WTC11 (cell line): ENCODE measurements around the gene MACROH2A2. TPM values are rescaled to one million over a fixed set of nuclear protein-coding genes. Genes with fewer than 3 reads are reported as not detected.

Source experiments
- CREM ChIP-seq: sonication (generic); formaldehyde crosslinking; IDR thresholded peaks from 2 replicates; pipeline ENCODE4 v1.8.1; 2022; ENCODE audit warnings: mild to moderate bottlenecking, missing genetic modification reagents, moderate library complexity
- E2F4 ChIP-seq: sonication (generic); formaldehyde crosslinking; IDR thresholded peaks from 2 replicates; pipeline ENCODE4 v1.8.1; 2022; ENCODE audit warnings: low read depth, mild to moderate bottlenecking, moderate library complexity, missing genetic modification reagents, borderline replicate concordance
- E2F5 ChIP-seq: sonication (generic); formaldehyde crosslinking; IDR thresholded peaks from 2 replicates; pipeline ENCODE4 v1.8.1; 2022; ENCODE audit warnings: mild to moderate bottlenecking, moderate library complexity, missing genetic modification reagents
- GTF2I ChIP-seq: fragments of 250-450 bp; sonication (Bioruptor Pico); conservative IDR thresholded peaks from 2 replicates; pipeline ENCODE4 v1.4.0; 2021; ENCODE audit warnings: mild to moderate bottlenecking
- HMGXB4 ChIP-seq: sonication (generic); formaldehyde crosslinking; IDR thresholded peaks from 2 replicates; pipeline ENCODE4 v1.8.1; 2023; ENCODE audit warnings: mild to moderate bottlenecking, moderate library complexity, missing genetic modification reagents
- MXD4 ChIP-seq: fragments of 250-450 bp; sonication (Bioruptor Pico); IDR thresholded peaks from 2 replicates; pipeline ENCODE4 v1.8.0; 2021; ENCODE audit warnings: mild to moderate bottlenecking, moderate library complexity, borderline replicate concordance
- NFE2L1 ChIP-seq: sonication (generic); formaldehyde crosslinking; IDR thresholded peaks from 2 replicates; pipeline ENCODE4 v1.8.1; 2023; ENCODE audit warnings: missing genetic modification reagents
- NR2C2 ChIP-seq: sonication (generic); formaldehyde crosslinking; IDR thresholded peaks from 2 replicates; pipeline ENCODE4 v1.8.0; 2022; ENCODE audit warnings: mild to moderate bottlenecking, missing genetic modification reagents
- PRDM15 ChIP-seq: sonication (generic); formaldehyde crosslinking; IDR thresholded peaks from 2 replicates; pipeline ENCODE4 v1.8.0; 2022; ENCODE audit warnings: missing genetic modification reagents
- PRRX2 ChIP-seq: fragments of 250-450 bp; sonication (Bioruptor Pico); IDR thresholded peaks from 2 replicates; pipeline ENCODE4 v1.8.0; 2021; ENCODE audit warnings: mild to moderate bottlenecking
- SMAD4 ChIP-seq: sonication (generic); formaldehyde crosslinking; IDR thresholded peaks from 2 replicates; pipeline ENCODE4 v1.8.0; 2022; ENCODE audit warnings: mild to moderate bottlenecking, missing genetic modification reagents
- STAT6 ChIP-seq: sonication (generic); formaldehyde crosslinking; conservative IDR thresholded peaks from 2 replicates; pipeline ENCODE4 v1.8.1; 2023; ENCODE audit warnings: mild to moderate bottlenecking, low read depth, missing genetic modification reagents, moderate library complexity
- TCF7 ChIP-seq: sonication (generic); formaldehyde crosslinking; IDR thresholded peaks from 2 replicates; pipeline ENCODE4 v1.8.0; 2022; ENCODE audit warnings: mild to moderate bottlenecking, low read depth, missing genetic modification reagents, moderate library complexity
- ZNF138 ChIP-seq: sonication (generic); formaldehyde crosslinking; conservative IDR thresholded peaks from 2 replicates; pipeline ENCODE4 v1.8.1; 2022; ENCODE audit warnings: mild to moderate bottlenecking, moderate library complexity, missing genetic modification reagents
- ZNF219 ChIP-seq: sonication (generic); formaldehyde crosslinking; IDR thresholded peaks from 2 replicates; pipeline ENCODE4 v1.8.0; 2023; ENCODE audit warnings: missing genetic modification reagents, mild to moderate bottlenecking, borderline replicate concordance
- ZNF232 ChIP-seq: sonication (generic); formaldehyde crosslinking; IDR thresholded peaks from 2 replicates; pipeline ENCODE4 v1.8.0; 2022; ENCODE audit warnings: mild to moderate bottlenecking, missing genetic modification reagents
- ZNF281 ChIP-seq: sonication (generic); formaldehyde crosslinking; IDR thresholded peaks from 2 replicates; pipeline ENCODE4 v1.8.0; 2023; ENCODE audit warnings: mild to moderate bottlenecking, missing genetic modification reagents
- ZNF317 ChIP-seq: sonication (generic); formaldehyde crosslinking; IDR thresholded peaks from 2 replicates; pipeline ENCODE4 v1.8.1; 2023; ENCODE audit warnings: low read depth, mild to moderate bottlenecking, moderate library complexity, missing genetic modification reagents, borderline replicate concordance
- ZNF416 ChIP-seq: fragments of 250-450 bp; sonication (Bioruptor Pico); IDR thresholded peaks from 2 replicates; pipeline ENCODE4 v1.9.0; 2021; ENCODE audit warnings: mild to moderate bottlenecking, inconsistent platforms
- ZNF425 ChIP-seq: fragments of 250-450 bp; sonication (Bioruptor Pico); conservative IDR thresholded peaks from 2 replicates; pipeline ENCODE4 v1.9.0; 2021; ENCODE audit warnings: mild to moderate bottlenecking
- total RNA-seq: library from RNA; stranded (reverse); gene quantifications from 3 replicates; pipeline ENCODE4 v1.2.3, GENCODE V29; 2021

Gene MACROH2A2
- total RNA-seq, 1 experiment from 2014 or later: 35.4 TPM

GRCh38 chr10:70145666-70146488 lies 93.2 kb downstream of the MACROH2A2 start (continued):
- TF ChIP-seq ZNF281 (peak; percentile 55; the same call in 1 of the 2 replicates), PRDM15 (CRISPR knock-in tag) (no peak), CREM (peak; percentile 45; the same call in 1 of the 2 replicates), E2F4 (CRISPR knock-in tag) (no peak; the same call in 1 of the 2 replicates), GTF2I (CRISPR knock-in tag) (no peak), ZNF416 (0 out of 2 replicates have a peak, but pooled peaks have one; percentile 8), HMGXB4 (peak; percentile 96), STAT6 (CRISPR knock-in tag) (no peak), ZNF425 (CRISPR knock-in tag) (no peak), NR2C2 (CRISPR knock-in tag) (no peak), PRRX2 (CRISPR knock-in tag) (no peak), ZNF317 (CRISPR knock-in tag) (no peak), MXD4 (CRISPR knock-in tag) (no peak), E2F5 (CRISPR knock-in tag) (no peak; the same call in 1 of the 2 replicates), TCF7 (CRISPR knock-in tag) (no peak; the same call in 1 of the 2 replicates), ZNF219 (CRISPR knock-in tag) (0 out of 2 replicates have a peak, but pooled peaks have one; percentile 72), ZNF232 (CRISPR knock-in tag) (0 out of 2 replicates have a peak, but pooled peaks have one; percentile 5), SMAD4 (CRISPR knock-in tag) (peak; percentile 80; the same call in 1 of the 2 replicates), ZNF138 (CRISPR knock-in tag) (peak; percentile 72), NFE2L1 (CRISPR knock-in tag) (peak; percentile 60)
